Natural killer cell (primary cell): Measurements from ENCODE around the gene HLX. TPM values are rescaled to one million over a fixed set of nuclear protein-coding genes. Genes with fewer than 3 reads are reported as not detected.

Experiments
- ATAC-seq, 3 donors: fragments of 150-1000 bp in 2 of 3; fragments of 200-7000 bp in 1 of 3; cut with Tn5 transposase; 1 replicate in 1 of 3; 2 replicates in 2 of 3; pipeline ENCODE4 v1.10.0; 2021; ENCODE audit warnings: mild to moderate bottlenecking in 2 of 3, moderate library complexity in 2 of 3
- DNase-seq, 2 donors: peaks; one replicate each; pipeline versions ENCODE4 v3.0.0 to v3.0.0-alpha.2; 2013 to 2021; ENCODE audit warnings: mixed read lengths in 1 of 2
- H3K27ac ChIP-seq: one replicate; pipeline ENCODE4 v1.5.1; 2013; ENCODE audit warnings: mild to moderate bottlenecking, low read length
- H3K27me3 ChIP-seq: one replicate; pipeline ENCODE4 v1.6.1; 2013; ENCODE audit warnings: low read length; ENCODE audit not compliant: control insufficient read depth, insufficient read depth
- H3K36me3 ChIP-seq: one replicate; pipeline ENCODE4 v1.6.1; 2013; ENCODE audit warnings: low read length; ENCODE audit not compliant: control insufficient read depth, insufficient read depth
- H3K4me1 ChIP-seq: one replicate; pipeline ENCODE4 v1.6.1; 2013; ENCODE audit warnings: low read length; ENCODE audit not compliant: control insufficient read depth, insufficient read depth
- H3K4me3 ChIP-seq: one replicate; pipeline ENCODE4 v1.5.1; 2013; ENCODE audit warnings: low read length
- H3K9me3 ChIP-seq: one replicate; pipeline ENCODE4 v1.6.1; 2013; ENCODE audit warnings: low read length; ENCODE audit not compliant: control insufficient read depth, insufficient read depth
- H3K27ac Mint-ChIP-seq, 2 donors: one replicate each; pipeline ENCODE4 v1.8.0; 2022; ENCODE audit warnings: mild to moderate bottlenecking in 2 of 2, mixed read lengths in 2 of 2, moderate library complexity in 1 of 2
- H3K27me3 Mint-ChIP-seq, 2 donors: one replicate each; pipeline ENCODE4 v1.8.0; 2022; ENCODE audit warnings: low read depth in 2 of 2, mixed read lengths in 2 of 2
- H3K36me3 Mint-ChIP-seq: one replicate; pipeline ENCODE4 v1.8.0; 2022; ENCODE audit warnings: mixed read lengths
- H3K4me1 Mint-ChIP-seq, 2 donors: one replicate each; pipeline ENCODE4 v1.8.0; 2022; ENCODE audit warnings: mixed read lengths in 2 of 2
- H3K4me3 Mint-ChIP-seq: one replicate; pipeline ENCODE4 v1.8.0; 2022; ENCODE audit warnings: mild to moderate bottlenecking, moderate library complexity, mixed read lengths
- H3K9me3 Mint-ChIP-seq, 2 donors: one replicate each; pipeline ENCODE4 v1.8.0; 2022; ENCODE audit warnings: mixed read lengths in 2 of 2
- CTCF ChIP-seq: fragments of 200-600 bp; IDR thresholded peaks from one replicate; pipeline ENCODE4 v1.8.0; 2022; ENCODE audit warnings: antibody characterized with exemption
- WGBS: methylation state at CpG from one replicate; pipeline ENCODE4 v1.1.7; 2013; ENCODE audit warnings: missing lambda C conversion rate; ENCODE audit not compliant: insufficient coverage; 5-methylcytosine and 5-hydroxymethylcytosine counted together
- intact Hi-C: fragments of 100-400 bp; cut with micrococcal nuclease; formaldehyde crosslinking; loops from one replicate; pipeline ENCODE4 v1.14.2; 2022
- total RNA-seq, 4 donors: library from RNA; stranded (reverse); fragments of 120-200 nt in 1 of 4; gene quantifications; one replicate each; pipeline versions ENCODE4 v1.2.3 to v1.2.4, GENCODE V29; 2013 to 2022

HLX gene
- total RNA-seq, 3 donors from 2014 or later (not counting 1 experiment from before 2014, with no cell fraction given) = 0.93 to 19.3 (median 1.0) TPM

DNA sequence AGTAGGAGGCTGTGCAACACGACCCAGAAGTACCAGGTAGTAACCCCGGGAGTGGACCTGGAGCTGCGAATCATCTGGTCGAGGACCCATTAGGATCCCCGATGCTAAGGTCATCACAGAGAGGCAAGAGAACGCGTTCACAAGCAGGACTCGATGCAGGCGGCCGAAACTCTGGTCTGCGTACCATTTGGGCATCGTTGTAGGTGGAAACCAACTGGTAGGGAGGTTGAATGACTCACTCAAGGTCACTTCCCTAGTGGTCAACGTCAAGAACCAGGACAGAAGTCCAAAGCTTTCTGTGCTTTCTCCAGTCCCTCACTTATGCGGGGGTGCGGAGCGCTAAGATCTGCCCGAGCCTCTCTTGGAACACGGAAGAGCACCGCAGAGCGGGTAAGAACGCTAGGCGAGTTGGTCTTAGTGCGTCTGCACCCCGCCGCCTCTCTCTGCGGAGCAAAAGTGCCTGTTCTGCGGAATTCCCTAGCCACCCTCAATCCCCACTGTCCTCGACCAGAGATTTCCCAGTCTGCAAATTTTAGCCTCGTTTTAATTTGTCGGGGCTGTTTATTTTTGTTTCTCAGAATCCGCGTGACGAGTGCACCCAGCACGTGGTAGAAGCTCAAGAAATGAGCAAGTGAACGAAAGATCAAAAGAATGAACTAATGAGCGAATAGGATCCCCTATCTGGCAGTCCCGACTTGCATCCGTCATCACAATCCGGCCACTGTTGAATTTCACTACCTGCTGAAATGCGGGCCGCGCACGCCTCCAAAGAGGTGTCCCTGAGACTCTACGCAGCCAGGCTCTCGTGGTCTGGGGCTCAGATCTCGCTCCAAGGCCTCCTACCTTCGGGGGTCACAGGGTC, 12.2 kb downstream of the HLX start:
- Mint-ChIP-seq H3K27ac (no peak overlapping the region), H3K27me3 (peaks cover 72 to 93% of the 10 kb centered on the region in 2 donors), H3K4me3 (no peak overlapping the region), H3K9me3 (no peaks in the 10 kb centered on the region), H3K4me1 (peaks cover 0 to 8% of the 10 kb centered on the region in 2 donors), H3K36me3 (no peaks in the 10 kb centered on the region)
- no peaks in the 10 kb centered on the region for H3K9me3 ChIP-seq
- ATAC-seq (no peak), DNase-seq (no peak)
- 14% methylated on average over 47 of the region's 47 CpGs for WGBS
- no peak overlapping the region for H3K4me3 ChIP-seq
- intact Hi-C loops = no loop called here
- H3K27ac ChIP-seq = no peak overlapping the region
- peaks cover 37% of the 10 kb centered on the region for H3K27me3 ChIP-seq
- no peak for TF ChIP-seq CTCF
- H3K36me3 ChIP-seq = no peaks in the 10 kb centered on the region
- peaks cover 27% of the 10 kb centered on the region for H3K4me1 ChIP-seq

- H3K9me3 ChIP-seq = no peaks in the 10 kb centered on the region
- H3K27ac Mint-ChIP-seq = no peak overlapping the region
- H3K27me3 ChIP-seq = peaks cover 37% of the 10 kb centered on the region
- DNase-seq = no peak
- no peaks in the 10 kb centered on the region for H3K36me3 ChIP-seq
- H3K36me3 Mint-ChIP-seq = no peaks in the 10 kb centered on the region
- peaks cover 72 to 91% of the 10 kb centered on the region in 2 donors for H3K27me3 Mint-ChIP-seq
- H3K9me3 Mint-ChIP-seq = no peaks in the 10 kb centered on the region
- intact Hi-C loops = no loop called here
- no peak overlapping the region for H3K27ac ChIP-seq
- no peak overlapping the region for H3K4me3 ChIP-seq
- WGBS = 22% methylated on average over 16 of the region's 16 CpGs
- no peak overlapping the region for H3K4me3 Mint-ChIP-seq
- H3K4me1 ChIP-seq = peaks cover 25% of the 10 kb centered on the region
- H3K4me1 Mint-ChIP-seq = peaks cover 0 to 8% of the 10 kb centered on the region in 2 donors
- no peak for ATAC-seq
- no peak for TF ChIP-seq CTCF
Observed at GRCh38 chr1:220892086-220892376, 12.8 kb downstream of the HLX start.

DNA sequence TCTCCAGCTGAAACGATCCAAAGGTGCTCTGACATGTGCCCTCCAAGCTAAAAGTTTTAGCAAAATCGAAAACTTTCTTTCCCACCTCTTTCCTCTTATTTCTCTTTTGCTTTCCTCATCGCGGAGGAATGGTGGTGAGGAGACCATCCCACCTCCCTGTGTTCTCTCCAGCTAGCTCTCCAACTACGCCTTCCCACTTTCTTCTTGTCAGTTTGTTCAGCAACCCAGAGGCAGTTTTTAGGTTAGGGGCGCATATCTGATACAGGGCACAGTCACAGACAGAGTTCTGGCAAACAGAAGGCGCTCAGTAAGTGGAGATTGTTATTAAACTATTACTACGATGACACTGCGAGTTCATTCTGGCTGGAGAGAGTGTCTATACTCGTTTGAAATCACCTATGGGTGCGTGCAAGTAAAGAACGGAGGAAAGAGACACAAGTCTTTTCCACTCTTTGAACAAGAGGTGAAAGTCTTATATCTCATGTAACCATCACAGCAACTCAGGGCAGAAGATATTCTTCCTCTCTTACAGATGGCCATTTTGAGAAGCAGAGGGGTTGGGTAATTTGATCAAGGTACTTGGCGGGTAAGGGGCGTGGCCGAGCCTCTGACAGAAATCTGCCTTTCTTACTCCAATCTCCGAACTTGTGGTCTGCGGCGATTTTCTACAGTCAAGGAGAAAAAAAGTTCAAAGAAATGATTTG, 13.9 kb downstream of the HLX start:
- Histone ChIP-seq H3K9me3 (no peaks in the 10 kb centered on the region), H3K4me3 (no peak overlapping the region), H3K27me3 (peaks cover 37% of the 10 kb centered on the region), H3K4me1 (peaks cover 16% of the 10 kb centered on the region), H3K27ac (no peak overlapping the region), H3K36me3 (no peaks in the 10 kb centered on the region)
- ATAC-seq (no peak), DNase-seq (no peak)
- WGBS = 29% methylated on average over 15 of the region's 18 CpGs
- Mint-ChIP-seq H3K9me3 (no peaks in the 10 kb centered on the region), H3K36me3 (no peaks in the 10 kb centered on the region), H3K4me1 (peaks cover 0 to 5% of the 10 kb centered on the region in 2 donors), H3K27ac (no peak overlapping the region), H3K27me3 (peaks cover 66 to 83% of the 10 kb centered on the region in 2 donors), H3K4me3 (no peak overlapping the region)
- TF ChIP-seq CTCF = no peak
- intact Hi-C loops = no loop called here
